Measurements from ENCODE around the gene GPR83. TPM values are rescaled to one million over a fixed set of nuclear protein-coding genes. Genes with fewer than 3 reads are reported as not detected.

GPR83 gene
- total and polyA plus RNA-seq, 10 of the 15 experiments (the other 5 are each of a cell fraction or from before 2014, with no cell fraction given): 0.03 to 0.19 (median 0.05) TPM; not detected in 7

DNA sequence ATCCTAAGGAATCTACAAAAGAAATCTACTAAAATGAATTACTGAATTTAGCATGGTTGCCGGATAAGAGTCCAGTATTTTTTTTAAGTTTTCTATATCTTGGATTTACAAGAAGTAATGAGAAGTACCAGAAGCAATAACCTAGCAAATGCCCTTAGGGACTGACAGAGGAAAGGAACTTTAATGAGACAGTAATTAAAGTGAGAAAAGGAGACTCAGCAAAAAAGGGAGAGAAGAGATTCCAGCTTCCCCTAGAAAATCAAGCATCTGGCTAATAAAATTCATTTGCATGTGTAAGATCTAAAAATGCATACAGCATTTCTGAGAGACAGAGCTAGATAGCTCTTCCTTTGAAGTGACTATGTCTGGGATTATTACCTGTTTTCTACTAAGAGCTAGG lies 57.7 kb downstream of the GPR83 start:
- TF ChIP-seq MYC (IDR thresholded peaks at IDR 0.05; ENCODE audit: insufficient read depth, insufficient read length, insufficient replicate concordance, low read length, severe bottlenecking) (no peak), RB1 (IDR thresholded peaks at IDR 0.05; ENCODE audit: borderline replicate concordance) (no peak), ZBED1 (IDR thresholded peaks at IDR 0.05; ENCODE audit: borderline replicate concordance) (no peak), BCLAF1 (IDR thresholded peaks at IDR 0.05) (no peak), RBBP5 (conservative IDR thresholded peaks at IDR 0.05) (no peak), ZBTB33 (IDR thresholded peaks at IDR 0.05) (no peak)
- H3K9me3 ChIP-seq (replicated peaks; ENCODE audit: control insufficient read depth, insufficient read depth, low read length): no peaks in the 10 kb centered on the region
- no peaks in the 10 kb centered on the region for H3K4me1 ChIP-seq (ENCODE audit: control insufficient read depth, insufficient read depth, low read length)
- no peak overlapping the region for H3K4me3 ChIP-seq
- H4K20me1 ChIP-seq (ENCODE audit: control insufficient read depth, insufficient read depth): no peaks in the 10 kb centered on the region
- intact Hi-C loops (cut with micrococcal nuclease; ENCODE audit: unreplicated experiment) (no loop called here), in situ Hi-C loops (cut with MboI) (no loop called here)
- ChIA-PET POLR2A (no interaction called here), SMC1A (ENCODE audit: uncharacterized antibody, unreplicated experiment) (interaction anchor here (0.6 kb wide), 1 partner anchor 378 kb away, joined by 3 read pairs; no protein-coding TSS in a partner anchor), RAD21 (ENCODE audit: unreplicated experiment) (no interaction called here), CTCF (no interaction called here)
- no peak overlapping the region for H3K9ac ChIP-seq (ENCODE audit: control insufficient read depth, insufficient read depth, low read length)
- H2AFZ ChIP-seq (ENCODE audit: control insufficient read depth, low read depth, low read length): no peak overlapping the region
- H3K4me2 ChIP-seq (ENCODE audit: control insufficient read depth, insufficient read depth): no peak overlapping the region
- H3K27ac ChIP-seq (ENCODE audit: control insufficient read depth, insufficient read depth): no peak overlapping the region
- BruUV-seq (replicated peaks): no TSS peak
- DNase-seq (ENCODE audit: low read depth, low spot score) (no peak), ATAC-seq (no peak), FAIRE-seq (no peak)
- no peaks in the 10 kb centered on the region; a peak in 1 of 4 replicates for H3K27me3 ChIP-seq (replicated peaks in 1 of 2; ENCODE audit: control insufficient read depth in 2 of 2, insufficient read depth in 2 of 2, low read length in 1 of 2)
- no peaks in the 10 kb centered on the region for H3K79me2 ChIP-seq (ENCODE audit: control insufficient read depth, insufficient read depth, low read length)
- 48% methylated on average over 1 of the region's 1 CpG for whole genome bisulfite sequencing (ENCODE audit: insufficient coverage, insufficient replicate concordance, low lambda C conversion rate, missing lambda C conversion rate)
- no peaks in the 10 kb centered on the region for H3K36me3 ChIP-seq (ENCODE audit: control insufficient read depth in 2 of 2, insufficient read depth in 2 of 2, low read length in 1 of 2)
